GM08714 (cell line): Measurements from ENCODE around the gene BTG1.

ENCODE experiments used
- H3K4me3 ChIP-seq: fragments of 200-500 bp; sonication (Bioruptor generic); 2 replicates; pipeline ENCODE4 v1.5.1; 2014; ENCODE audit warnings: mild to moderate bottlenecking, low read length, inconsistent platforms
- ZNF274 ChIP-seq: IDR thresholded peaks from 2 replicates; pipeline ENCODE4 v1.6.1; 2012; ENCODE audit warnings: mild to moderate bottlenecking, low read depth, low read length

The BTG1 gene

DNA sequence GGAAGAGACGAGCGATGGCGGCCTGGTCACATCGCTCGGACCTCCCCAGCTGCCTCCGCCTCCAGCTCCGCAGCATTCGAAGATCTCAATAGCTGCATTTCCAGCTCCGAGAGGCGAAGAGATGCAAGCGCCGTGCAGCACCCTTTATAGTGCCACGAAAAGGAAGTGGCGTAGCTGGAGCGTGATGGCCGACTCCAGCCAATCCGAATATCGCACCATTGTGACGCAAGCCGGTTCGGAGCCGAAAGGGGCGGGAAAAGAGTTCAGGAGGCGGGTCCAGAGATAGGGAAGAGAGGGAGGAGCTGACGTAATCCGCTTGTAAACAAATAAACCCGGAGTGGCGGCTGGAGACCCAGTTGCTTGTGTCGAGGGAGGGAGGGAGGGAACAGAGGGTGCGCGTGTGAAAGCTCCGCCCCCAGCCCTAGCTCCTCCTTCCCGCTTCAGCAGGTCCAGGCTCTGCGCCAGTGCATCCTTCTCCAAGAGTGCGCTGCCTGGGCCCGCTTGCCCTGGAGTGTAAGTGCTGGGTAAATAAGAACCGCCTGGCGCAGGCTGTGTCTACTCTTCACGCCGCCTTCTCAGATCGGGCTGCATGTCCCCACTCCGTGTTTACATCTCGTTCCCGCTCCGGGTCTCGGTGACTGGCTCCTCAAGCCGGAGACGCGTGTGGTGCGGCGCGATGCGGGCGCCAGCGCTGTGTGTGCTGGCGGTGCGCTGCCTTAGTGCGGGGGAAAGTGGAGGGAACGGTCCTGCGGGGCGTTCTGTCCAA is at the start of gene BTG1:
TSS of gene BTG1 (minus strand) at position 116 of the 766 bp plus-strand sequence. CDS start 311 bp downstream, outside the sequence.
- H3K4me3 ChIP-seq = peak within 1 kb of the TSS; percentile 98
- TF ChIP-seq ZNF274 = no peak

GRCh38 chr12:92194561-92194960 is 48.9 kb upstream of the BTG1 start:
- TF ChIP-seq ZNF274 = no peak
- no peak overlapping the region for H3K4me3 ChIP-seq

DNA sequence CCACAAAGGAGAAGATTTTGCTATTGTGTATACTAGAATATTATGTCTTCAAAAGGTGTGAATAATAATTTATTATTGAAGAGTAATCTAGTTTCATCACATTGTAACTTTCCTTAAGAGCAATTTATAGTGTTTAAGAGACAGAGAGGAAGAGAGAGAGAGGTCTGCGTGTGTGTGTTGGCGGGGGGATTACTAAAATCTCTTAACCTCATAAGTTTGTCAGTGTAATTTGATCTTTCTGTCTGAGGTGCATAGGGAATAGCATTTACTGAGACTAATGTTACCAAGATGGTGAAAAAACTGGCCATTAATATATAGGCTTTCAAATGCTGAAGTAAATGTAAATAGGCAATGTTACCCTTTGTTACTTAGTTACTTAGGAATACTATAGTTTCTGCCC is 48.2 kb upstream of the BTG1 start:
- TF ChIP-seq ZNF274 = no peak
- H3K4me3 ChIP-seq = no peak overlapping the region

DNA sequence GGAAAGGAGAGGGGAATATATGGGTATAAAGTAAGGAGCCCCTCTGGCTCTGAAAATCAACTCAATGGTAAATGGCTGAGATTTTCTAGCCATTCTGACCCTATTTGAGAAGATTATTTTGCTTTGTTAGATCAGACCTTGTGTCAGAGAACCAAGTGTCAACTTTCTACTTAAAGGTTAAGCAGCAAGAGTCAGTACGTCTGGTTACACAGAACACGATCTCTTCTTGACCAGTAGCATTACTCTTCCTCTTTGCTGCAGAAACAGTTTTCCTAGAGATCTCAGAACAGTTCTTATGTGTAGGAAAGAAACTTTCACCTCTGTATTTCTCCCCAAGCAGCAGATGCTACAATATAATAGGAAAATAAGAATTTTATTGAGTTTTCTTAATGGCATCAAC is 47.4 kb upstream of the BTG1 start:
- no peak for TF ChIP-seq ZNF274
- no peak overlapping the region for H3K4me3 ChIP-seq

DNA sequence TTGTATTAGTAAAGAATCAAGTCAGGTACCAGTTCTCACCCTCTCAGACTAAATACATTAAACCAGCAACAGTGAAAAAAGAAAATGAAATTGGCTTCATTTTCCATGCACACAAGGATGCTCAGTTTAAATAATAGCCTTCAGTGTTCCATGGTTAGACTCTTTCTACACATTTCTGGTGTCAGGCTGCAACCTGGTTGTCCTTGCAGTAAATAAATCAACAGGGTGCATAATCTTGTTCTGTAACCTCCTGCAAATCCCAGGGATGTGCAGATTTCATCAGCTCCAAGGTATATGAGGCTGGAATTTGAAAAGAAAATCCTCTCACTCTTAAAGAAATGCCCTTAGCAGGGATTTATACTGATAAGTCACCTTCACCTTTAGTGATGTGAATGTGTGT is 46.7 kb upstream of the BTG1 start:
- no peak overlapping the region for H3K4me3 ChIP-seq
- TF ChIP-seq ZNF274 = no peak

DNA sequence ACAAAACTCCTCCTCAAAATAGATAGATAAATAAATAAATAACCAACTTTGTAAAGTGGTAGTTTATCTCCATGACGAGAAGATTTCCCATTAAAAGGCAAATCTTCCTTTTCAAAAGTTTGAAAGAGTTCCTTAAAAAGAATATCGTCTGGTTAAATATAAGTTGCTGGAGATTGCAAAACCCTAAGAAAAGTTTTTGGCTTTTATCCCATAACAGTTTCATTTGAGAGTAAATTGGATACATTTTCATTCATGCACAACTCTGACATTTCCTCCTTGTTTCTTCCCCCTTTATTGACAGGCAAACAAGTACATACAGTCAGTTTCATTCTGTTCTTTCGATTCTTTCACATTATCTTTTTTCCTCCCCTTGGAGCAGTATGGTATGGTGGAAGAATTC is 45.4 kb upstream of the BTG1 start:
- H3K4me3 ChIP-seq = no peak overlapping the region
- no peak for TF ChIP-seq ZNF274

- no peak overlapping the region for H3K4me3 ChIP-seq
- TF ChIP-seq ZNF274 = no peak
Observed at GRCh38 chr12:92188517-92189188, 43.0 kb upstream of the BTG1 start.

GRCh38 chr12:92186038-92186470 is 40.4 kb upstream of the BTG1 start:
- no peak for TF ChIP-seq ZNF274
- H3K4me3 ChIP-seq = peak overlapping the region; percentile 46

DNA sequence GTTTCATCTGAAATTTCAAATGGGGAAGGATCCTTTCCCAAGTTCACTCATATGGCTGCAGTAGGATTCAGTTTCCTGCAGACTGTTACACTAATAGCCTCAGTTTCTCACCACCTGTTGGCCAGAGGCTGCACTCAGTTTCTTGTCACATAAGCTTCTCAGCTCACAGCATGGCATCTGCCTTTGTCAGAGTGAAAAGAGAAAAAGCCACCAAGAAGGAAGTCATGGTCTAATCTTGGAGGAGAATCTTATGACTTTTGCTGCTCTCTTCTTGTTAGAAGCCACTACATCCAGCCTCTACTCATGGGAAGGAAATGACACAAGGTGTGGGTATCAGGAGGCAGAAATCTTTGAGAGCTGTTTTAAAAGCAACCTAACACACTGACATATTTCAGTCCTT is 39.4 kb upstream of the BTG1 start:
- no peak overlapping the region; the same call in 1 of the 2 replicates for H3K4me3 ChIP-seq
- no peak for TF ChIP-seq ZNF274

DNA sequence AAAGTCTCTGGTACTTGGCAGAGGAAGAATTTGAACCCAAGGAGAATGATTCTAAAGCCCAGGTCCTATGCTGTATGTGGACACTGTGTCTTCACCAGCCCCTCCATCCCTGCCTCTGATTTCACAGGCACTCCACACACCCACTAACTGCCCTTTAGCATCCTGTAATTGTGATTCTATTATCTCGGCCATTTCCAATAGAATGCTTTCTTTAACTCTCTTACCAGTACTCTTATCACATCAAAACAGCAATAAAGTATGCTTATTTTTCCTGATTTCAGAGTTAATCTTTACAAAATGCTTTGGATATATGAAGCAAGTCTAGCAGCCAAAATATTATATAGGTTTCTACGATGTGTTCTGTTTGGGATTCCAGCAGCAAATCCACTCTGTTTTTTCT is 37.9 kb upstream of the BTG1 start:
- no peak overlapping the region for H3K4me3 ChIP-seq
- no peak for TF ChIP-seq ZNF274

DNA sequence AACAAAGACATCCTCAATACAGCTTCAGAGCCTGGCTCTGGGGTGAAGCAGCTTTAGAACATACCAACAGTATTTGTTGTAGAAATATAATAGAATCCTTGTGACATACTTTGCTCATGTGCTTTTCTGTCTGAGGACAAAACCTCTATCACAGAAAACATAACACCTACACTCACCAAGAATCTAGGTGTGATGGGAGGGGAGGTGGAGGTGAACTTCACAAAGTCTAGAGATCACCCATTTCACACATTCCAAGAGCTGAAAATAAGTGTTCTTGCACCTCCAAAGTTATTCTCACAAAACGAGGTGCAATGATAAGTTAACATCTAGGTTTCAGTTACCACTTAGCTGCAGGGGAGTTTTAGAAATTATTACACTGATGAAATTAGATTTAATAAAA is 32.7 kb upstream of the BTG1 start:
- no peak for TF ChIP-seq ZNF274
- no peak overlapping the region for H3K4me3 ChIP-seq

DNA sequence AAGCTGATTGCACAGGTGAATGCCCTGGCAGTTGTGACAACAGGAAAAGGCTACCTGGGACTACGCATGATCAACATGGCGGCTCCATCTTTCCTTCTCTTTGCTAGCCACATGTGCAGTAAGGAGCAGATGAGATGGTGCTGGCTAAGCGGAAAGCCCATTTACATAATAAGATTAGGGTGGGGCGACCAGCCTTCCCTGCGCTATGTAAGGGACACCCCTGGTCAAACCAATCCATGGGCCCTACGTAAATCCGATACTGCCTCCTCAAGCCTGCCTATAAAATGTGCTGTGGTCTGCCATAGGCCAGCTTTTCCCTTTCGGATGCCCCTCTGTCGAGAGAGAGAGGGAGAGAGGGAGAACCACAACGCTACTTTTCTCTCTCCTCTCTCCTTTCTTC is 31.0 kb upstream of the BTG1 start:
- no peak overlapping the region for H3K4me3 ChIP-seq
- TF ChIP-seq ZNF274 = no peak

DNA sequence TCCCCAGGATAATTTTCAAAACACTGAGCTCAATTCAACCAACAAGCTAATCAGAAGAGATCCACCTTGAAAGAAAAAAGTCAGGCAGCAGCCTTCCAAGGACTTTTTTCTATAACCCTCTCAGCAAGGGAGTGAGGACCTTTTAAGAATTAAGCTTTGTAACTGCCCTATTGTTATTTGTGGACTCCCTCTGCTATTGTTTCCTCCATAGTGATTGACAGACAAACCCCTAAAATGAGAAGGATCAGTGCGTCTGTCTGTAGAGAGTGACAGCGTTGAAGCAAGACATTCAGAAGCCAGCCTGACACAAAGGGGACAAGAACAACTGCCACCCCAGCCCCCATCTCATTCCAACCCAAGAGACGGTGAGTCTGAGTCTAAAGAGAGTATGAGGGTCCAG is 30.3 kb upstream of the BTG1 start:
- no peak for TF ChIP-seq ZNF274
- no peak overlapping the region for H3K4me3 ChIP-seq

GRCh38 chr12:92170050-92170449 is 24.4 kb upstream of the BTG1 start:
- no peak overlapping the region for H3K4me3 ChIP-seq
- no peak for TF ChIP-seq ZNF274

- no peak overlapping the region for H3K4me3 ChIP-seq
- no peak for TF ChIP-seq ZNF274
Observed at GRCh38 chr12:92167075-92167474, 21.4 kb upstream of the BTG1 start.
